SK-N-SH (cell line): ENCODE measurements around the gene GORASP1.

Experiments
- JUND ChIP-seq: IDR thresholded peaks from 2 replicates; pipeline ENCODE4 v1.4.0; 2012
- TF ChIP-seq, protein P1 (sequence below): fragments of 200-600 bp; sonication (generic); IDR thresholded peaks from 2 replicates; pipeline ENCODE4 v1.6.1; 2017; ENCODE audit warnings: antibody characterized with exemption, mild to moderate bottlenecking, moderate library complexity
- TF ChIP-seq, protein P2 (sequence below): fragments of 150-350 bp; IDR thresholded peaks from 2 replicates; pipeline ENCODE4 v1.6.1; 2017; ENCODE audit warnings: antibody characterized with exemption, low read length, low read depth, borderline replicate concordance
- TF ChIP-seq, protein P3 (sequence below): fragments of 150-350 bp; IDR thresholded peaks from 2 replicates; pipeline ENCODE4 v1.6.1; 2016; ENCODE audit warnings: mild to moderate bottlenecking, low read depth, low read length

DNA sequence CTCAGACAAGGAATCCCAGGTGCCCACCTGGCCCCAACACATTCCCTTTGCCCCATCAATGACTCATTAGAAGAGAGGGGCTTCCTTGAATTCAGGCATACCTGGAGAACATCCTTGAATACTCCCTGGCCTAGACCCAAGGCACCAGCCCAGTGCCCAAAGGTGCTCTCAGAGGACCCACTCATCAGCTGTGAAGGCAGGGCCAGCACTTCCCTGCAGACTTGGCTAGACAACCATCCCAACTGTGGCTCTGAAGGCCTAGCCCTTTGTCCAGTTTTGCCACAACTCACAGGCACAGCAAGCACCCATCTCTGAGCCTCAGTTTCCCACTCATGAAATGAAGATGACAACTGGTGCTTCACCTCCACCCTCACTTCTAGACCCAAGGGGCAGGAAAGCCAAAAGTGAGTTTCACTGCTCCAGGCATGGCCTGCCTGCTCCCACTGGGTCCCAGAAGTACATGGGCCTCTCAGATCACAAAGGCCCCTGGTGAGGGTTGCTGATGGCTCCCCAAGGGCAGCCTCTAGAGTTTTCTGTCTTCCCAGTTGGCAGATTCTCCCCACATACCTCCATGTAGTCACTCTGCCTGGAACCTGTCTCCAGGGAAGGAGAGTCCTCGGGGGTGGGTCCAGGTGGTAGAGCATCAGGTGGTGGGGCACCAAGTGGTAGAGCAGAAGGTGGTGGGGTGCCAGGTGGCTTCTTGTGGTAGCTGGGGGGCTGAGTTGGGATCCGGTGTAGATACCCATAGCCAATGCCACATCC lies 7.5 kb downstream of the GORASP1 start:
- TF ChIP-seq, protein P1, sequence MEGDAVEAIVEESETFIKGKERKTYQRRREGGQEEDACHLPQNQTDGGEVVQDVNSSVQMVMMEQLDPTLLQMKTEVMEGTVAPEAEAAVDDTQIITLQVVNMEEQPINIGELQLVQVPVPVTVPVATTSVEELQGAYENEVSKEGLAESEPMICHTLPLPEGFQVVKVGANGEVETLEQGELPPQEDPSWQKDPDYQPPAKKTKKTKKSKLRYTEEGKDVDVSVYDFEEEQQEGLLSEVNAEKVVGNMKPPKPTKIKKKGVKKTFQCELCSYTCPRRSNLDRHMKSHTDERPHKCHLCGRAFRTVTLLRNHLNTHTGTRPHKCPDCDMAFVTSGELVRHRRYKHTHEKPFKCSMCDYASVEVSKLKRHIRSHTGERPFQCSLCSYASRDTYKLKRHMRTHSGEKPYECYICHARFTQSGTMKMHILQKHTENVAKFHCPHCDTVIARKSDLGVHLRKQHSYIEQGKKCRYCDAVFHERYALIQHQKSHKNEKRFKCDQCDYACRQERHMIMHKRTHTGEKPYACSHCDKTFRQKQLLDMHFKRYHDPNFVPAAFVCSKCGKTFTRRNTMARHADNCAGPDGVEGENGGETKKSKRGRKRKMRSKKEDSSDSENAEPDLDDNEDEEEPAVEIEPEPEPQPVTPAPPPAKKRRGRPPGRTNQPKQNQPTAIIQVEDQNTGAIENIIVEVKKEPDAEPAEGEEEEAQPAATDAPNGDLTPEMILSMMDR = no peak
- TF ChIP-seq, protein P2, sequence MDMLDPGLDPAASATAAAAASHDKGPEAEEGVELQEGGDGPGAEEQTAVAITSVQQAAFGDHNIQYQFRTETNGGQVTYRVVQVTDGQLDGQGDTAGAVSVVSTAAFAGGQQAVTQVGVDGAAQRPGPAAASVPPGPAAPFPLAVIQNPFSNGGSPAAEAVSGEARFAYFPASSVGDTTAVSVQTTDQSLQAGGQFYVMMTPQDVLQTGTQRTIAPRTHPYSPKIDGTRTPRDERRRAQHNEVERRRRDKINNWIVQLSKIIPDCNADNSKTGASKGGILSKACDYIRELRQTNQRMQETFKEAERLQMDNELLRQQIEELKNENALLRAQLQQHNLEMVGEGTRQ = no peak
- TF ChIP-seq, protein P3, sequence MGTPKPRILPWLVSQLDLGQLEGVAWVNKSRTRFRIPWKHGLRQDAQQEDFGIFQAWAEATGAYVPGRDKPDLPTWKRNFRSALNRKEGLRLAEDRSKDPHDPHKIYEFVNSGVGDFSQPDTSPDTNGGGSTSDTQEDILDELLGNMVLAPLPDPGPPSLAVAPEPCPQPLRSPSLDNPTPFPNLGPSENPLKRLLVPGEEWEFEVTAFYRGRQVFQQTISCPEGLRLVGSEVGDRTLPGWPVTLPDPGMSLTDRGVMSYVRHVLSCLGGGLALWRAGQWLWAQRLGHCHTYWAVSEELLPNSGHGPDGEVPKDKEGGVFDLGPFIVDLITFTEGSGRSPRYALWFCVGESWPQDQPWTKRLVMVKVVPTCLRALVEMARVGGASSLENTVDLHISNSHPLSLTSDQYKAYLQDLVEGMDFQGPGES = no peak
- TF ChIP-seq JUND = no peak
